GM21367 (cell line): ENCODE data around the gene ATF1.
A peak's percentile ranks its signal among the peaks of the same experiment; 100 is the strongest.

Experiments
- ATAC-seq: cut with Tn5 transposase; IDR thresholded peaks from one replicate; pipeline ENCODE4 v1.9.1; 2021; ENCODE audit not compliant: unreplicated experiment

Gene ATF1

GRCh38 chr12:50763639-50764285 is at the start of gene ATF1:
Gene ATF1, plus strand, starts transcription at chr12:50764101. Its CDS starts 16,045 bp downstream, at chr12:50780146.
- peak; percentile 72 for ATAC-seq

DNA sequence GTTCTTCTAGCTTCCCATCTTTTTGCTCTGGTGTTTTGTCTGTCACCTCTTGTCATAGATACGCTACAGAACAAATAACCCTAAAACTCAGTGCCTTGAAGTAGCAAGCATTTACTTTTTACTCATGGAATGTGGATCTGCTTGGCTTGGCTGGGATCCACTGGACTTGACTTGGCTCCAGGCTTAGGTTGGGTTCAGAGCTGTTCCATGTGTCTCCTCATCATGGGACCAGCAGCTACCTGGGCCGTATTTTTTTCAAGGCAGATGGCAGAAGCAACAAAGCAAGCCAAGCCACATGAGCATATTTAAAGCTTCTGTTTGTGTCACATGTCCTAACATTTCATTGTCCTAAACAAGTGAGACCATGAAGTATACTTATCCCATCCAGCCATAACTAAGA is 48.7 kb upstream of the ATF1 start:
- ATAC-seq = no peak

- ATAC-seq = no peak
These were observed 45.1 kb upstream of the ATF1 start for GRCh38 chr12:50718760-50719159.

DNA sequence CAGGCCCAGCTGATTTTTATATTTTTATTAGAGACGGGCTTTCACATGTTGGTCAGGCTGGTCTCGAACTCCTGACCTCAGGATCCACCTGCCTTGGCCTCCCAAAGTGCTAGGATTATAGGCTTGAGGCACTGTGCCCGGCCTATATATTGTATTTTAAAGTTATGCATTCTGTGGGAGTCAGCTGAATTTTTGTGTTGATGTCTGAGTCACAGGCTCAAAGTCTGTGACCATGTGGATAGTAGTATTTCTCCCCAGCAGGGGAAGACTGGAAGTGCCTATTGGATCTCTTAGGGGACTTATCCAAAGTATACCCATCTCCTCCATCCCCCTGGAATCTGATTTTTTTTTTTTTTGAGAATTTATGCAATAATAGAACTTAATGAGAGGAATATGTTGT is 43.8 kb upstream of the ATF1 start:
- no peak for ATAC-seq

- no peak for ATAC-seq
These were observed 43.4 kb upstream of the ATF1 start for GRCh38 chr12:50720501-50720900.

GRCh38 chr12:50723865-50724264 is 40.0 kb upstream of the ATF1 start:
- no peak for ATAC-seq

- no peak for ATAC-seq
These were observed 38.6 kb upstream of the ATF1 start for GRCh38 chr12:50725011-50725942.

- no peak for ATAC-seq
These were observed 36.4 kb upstream of the ATF1 start for GRCh38 chr12:50727466-50727865.

DNA sequence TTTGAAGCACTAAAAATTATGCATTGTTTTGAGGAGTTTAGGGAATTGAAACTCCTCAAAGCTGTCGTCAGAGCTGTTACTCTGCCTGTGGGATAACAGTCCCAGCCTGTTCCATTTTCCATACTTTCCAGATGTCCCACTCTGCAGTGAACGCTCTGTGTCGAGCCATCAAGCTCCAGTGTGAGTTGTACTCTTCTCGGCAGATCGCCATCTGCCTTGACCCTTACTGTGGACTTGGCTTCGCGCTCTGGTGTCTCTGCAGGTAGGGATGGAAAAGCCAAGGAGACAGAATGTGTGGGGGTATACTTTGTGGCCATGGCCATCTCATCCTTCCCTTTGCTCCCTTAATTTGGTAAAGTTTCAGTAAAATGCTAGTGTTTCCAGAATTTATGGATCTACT is 35.5 kb upstream of the ATF1 start:
- no peak for ATAC-seq

DNA sequence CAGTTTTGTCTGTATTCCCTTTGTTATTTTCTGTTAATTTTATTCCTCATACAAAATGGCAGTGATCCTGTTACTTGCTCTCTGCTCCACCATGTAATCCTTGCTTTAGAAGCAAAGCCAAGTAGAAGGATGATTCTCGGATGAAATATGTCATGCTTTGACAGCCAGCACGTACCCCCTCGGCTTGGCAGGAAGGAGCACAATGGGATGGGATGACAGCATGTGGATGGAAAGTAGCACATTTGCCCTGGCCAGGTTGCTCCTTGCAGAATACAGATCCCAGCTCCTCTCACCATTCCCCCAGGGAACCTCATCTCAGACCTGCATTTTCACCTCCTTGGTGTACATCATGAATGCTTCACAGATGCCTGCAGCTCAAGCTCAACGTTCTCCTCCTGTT is 35.1 kb upstream of the ATF1 start:
- no peak for ATAC-seq

- no peak for ATAC-seq
These were observed 31.3 kb upstream of the ATF1 start for GRCh38 chr12:50732591-50732990.

GRCh38 chr12:50733706-50734105 is 30.2 kb upstream of the ATF1 start:
- no peak for ATAC-seq

GRCh38 chr12:50734409-50735263 is 29.3 kb upstream of the ATF1 start:
- no peak for ATAC-seq

GRCh38 chr12:50739611-50740010 is 24.3 kb upstream of the ATF1 start:
- no peak for ATAC-seq

GRCh38 chr12:50740307-50740706 is 23.6 kb upstream of the ATF1 start:
- ATAC-seq = no peak

GRCh38 chr12:50742776-50743175 is 21.1 kb upstream of the ATF1 start:
- no peak for ATAC-seq

DNA sequence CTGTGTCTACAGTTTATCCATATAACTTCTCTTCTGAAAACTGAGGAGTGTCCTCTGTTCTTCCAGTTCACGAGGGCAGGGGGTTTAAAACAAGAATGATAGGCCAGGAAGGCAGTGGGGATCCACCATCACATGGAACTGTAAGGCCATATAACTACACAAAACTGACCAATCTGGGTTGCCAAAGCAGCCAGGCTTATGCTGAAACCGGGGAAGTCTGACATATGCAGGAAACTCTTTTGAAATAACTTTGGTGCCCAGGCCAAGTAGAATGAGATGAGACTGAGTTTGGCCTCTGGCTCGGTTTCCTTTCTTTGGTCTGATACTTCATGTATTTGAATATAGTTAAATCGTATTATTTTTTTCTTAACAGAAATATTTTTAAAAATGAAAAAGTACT is 18.0 kb upstream of the ATF1 start:
- no peak for ATAC-seq

- ATAC-seq = no peak
These were observed 17.5 kb upstream of the ATF1 start for GRCh38 chr12:50746431-50746830.

DNA sequence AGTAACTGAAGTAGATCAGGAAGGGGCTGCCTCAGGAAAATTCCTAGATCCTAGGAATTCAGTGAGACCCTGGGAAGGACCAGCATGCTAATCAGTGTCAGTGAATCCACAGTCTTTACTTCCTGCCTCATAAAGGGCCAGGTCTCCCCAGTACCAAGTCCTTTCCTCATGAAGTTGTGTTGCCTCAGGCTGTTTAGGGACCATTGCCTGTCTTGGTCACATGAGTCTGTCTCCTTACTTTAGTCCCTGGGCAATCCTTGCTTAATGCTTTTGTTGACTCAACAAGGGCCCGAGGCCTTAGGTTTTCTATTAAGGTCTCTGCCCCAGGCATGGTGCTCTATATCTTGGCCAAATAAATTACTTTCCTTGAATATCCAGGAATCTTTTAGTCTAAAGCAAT is 16.1 kb upstream of the ATF1 start:
- ATAC-seq = no peak

- no peak for ATAC-seq
These were observed 14.4 kb upstream of the ATF1 start for GRCh38 chr12:50749459-50749882.

DNA sequence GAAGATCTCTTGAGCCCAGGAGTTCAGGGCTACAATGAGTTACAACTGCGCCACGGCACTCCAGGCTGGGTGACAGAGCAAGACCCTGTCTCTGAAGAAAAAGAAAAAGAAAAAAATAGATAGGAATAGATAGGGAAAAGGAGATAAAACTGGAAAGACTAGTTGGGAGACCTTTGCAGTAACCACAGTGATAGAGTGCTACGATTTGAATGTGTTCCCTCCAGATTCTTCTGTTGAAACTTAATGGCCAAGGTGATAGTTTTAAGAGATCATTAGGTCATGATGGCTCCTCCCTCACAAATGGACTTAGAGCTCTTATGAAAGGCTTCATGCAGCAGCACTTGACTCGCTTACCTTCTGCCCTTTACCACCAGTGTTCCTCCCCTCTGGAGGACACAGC is 13.5 kb upstream of the ATF1 start:
- ATAC-seq = no peak
